GM12891 (cell line): ENCODE results near the gene ITGB4.

Source experiments
- PAX5 ChIP-seq: IDR thresholded peaks from 2 replicates; pipeline ENCODE4 v1.6.1; 2011; ENCODE audit warnings: low read length, moderate library complexity, mild to moderate bottlenecking; ENCODE audit not compliant: insufficient read depth, severe bottlenecking
- POLR2A ChIP-seq: IDR thresholded peaks from 2 replicates; pipeline ENCODE4 v1.6.1; 2011; ENCODE audit warnings: low read depth, low read length, control low read depth
- POLR2AphosphoS5 ChIP-seq: IDR thresholded peaks from 2 replicates; pipeline ENCODE4 v1.6.1; 2011; ENCODE audit warnings: low read depth, low read length, control low read depth
- TAF1 ChIP-seq: IDR thresholded peaks from 2 replicates; pipeline ENCODE4 v1.6.1; 2011; ENCODE audit warnings: low read depth, low read length, control low read depth

DNA sequence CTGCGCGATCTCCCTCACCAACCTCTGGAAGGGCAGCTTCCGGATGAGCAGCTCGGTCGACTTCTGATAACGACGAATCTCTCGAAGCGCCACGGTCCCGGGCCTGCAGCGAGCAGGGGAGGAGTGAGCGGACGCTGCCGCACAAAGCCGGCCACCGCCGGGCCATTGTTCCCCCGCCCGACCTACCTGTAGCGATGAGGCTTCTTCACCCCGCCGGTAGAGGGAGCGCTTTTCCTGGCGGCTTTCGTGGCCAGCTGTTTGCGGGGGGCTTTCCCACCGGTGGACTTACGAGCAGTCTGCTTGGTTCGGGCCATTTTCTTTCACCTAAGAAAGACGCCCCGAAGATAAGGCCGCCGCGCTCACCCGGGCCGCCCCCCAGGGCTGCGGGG is 57.6 kb downstream of the ITGB4 start:
- TF ChIP-seq POLR2AphosphoS5 (no peak; the same call in 1 of the 2 replicates), POLR2A (no peak), PAX5 (no peak), TAF1 (no peak)
